Testis (tissue), 3 donors: Measurements from ENCODE around the gene VPS13C. TPM values are rescaled to one million over a fixed set of nuclear protein-coding genes. Genes with fewer than 3 reads are reported as not detected.

Experiments
- DNase-seq: peaks from one replicate; pipeline ENCODE4 v3.0.0-alpha.2; 2019
- H3K27ac ChIP-seq, 2 donors: fragments of 200-600 bp; sonication (generic); one replicate each; pipeline ENCODE4 v1.5.1; 2019
- H3K27me3 ChIP-seq: fragments of 200-600 bp; sonication (generic); one replicate; pipeline ENCODE4 v1.5.1; 2019
- H3K36me3 ChIP-seq: fragments of 200-600 bp; sonication (generic); one replicate; pipeline ENCODE4 v1.5.1; 2017; ENCODE audit warnings: low read depth; ENCODE audit errors: missing control alignments
- H3K4me1 ChIP-seq: fragments of 200-600 bp; sonication (generic); one replicate; pipeline ENCODE4 v1.5.1; 2019
- H3K4me3 ChIP-seq, 2 donors: fragments of 200-600 bp; sonication (generic); one replicate each; pipeline ENCODE4 v1.5.1; 2017 to 2019
- H3K9me3 ChIP-seq: fragments of 200-600 bp; sonication (generic); one replicate; pipeline ENCODE4 v1.5.1; 2017
- POLR2A ChIP-seq: fragments of 450-650 bp; IDR thresholded peaks from one replicate; pipeline ENCODE4 v1.6.1; 2017; ENCODE audit warnings: antibody characterized with exemption, mild to moderate bottlenecking, moderate library complexity
- WGBS, 2 donors: methylation state at CpG; one replicate each; pipeline ENCODE4 v1.1.5; 2018; 5-methylcytosine and 5-hydroxymethylcytosine counted together
- intact Hi-C: fragments of 100-400 bp; cut with DNase I; formaldehyde crosslinking; loops from one replicate; pipeline ENCODE4 v1.15.1; 2023; ENCODE audit warnings: low total_unique reads
- polyA plus RNA-seq: library from polyadenylated mRNA; stranded (reverse); fragments of 350-450 nt; fragmentation: Illumina TruSeq; extraction: RNeasy Lipid Tissue Mini Kit (QIAGEN cat#74804); gene quantifications from one replicate; pipeline ENCODE4 v1.2.3, GENCODE V29; 2014; ENCODE audit warnings: low read depth, low replicate concordance; ENCODE audit not compliant: insufficient read depth
- total RNA-seq, 2 donors: library from RNA; depleted of rRNA; stranded (reverse); fragments of >200 nt; gene quantifications; one replicate each; pipeline ENCODE4 v1.2.3, GENCODE V29; 2016
- TF ChIP-seq, protein P1 (sequence below), 3 experiments: fragments of 450-650 bp in 2 of 3; fragments of 200-600 bp in 1 of 3; sonication (generic) in 1 of 3; IDR thresholded peaks; one replicate each; pipeline ENCODE4 v1.5.1; 2016 to 2019; ENCODE audit warnings: antibody characterized with exemption in 3 of 3, mild to moderate bottlenecking in 2 of 3, moderate library complexity in 1 of 3

VPS13C gene
- total and polyA plus RNA-seq, 3 donors from 2014 or later = 21.3 to 89.1 (median 86.1) TPM

DNA sequence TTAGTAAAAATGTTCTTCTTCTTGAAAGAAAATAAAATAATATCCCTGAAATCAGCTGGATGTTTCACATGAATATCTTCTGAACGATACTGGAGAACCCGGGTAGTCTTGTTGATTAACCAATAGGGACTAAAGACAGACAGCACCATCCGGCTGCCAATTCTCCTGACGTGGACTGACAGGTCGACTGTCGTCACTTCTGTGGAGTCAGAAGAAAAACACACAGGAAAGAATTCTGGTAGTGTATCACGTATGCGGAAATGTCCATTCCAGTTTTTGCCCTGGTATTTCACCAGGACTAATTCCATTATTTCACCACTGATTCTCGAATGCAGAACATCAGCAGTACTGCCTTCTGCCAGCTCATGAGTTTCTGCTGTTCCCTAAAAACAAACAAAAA lies 144.6 kb downstream of the VPS13C start:
- 94 to 97% methylated on average over 9 of the region's 9 CpGs for WGBS, 2 donors
- intact Hi-C loops = no loop called here
- Histone ChIP-seq H3K4me1 (no peaks in the 10 kb centered on the region), H3K36me3 (no peaks in the 10 kb centered on the region), H3K27me3 (no peaks in the 10 kb centered on the region), H3K9me3 (no peaks in the 10 kb centered on the region), H3K27ac (no peak overlapping the region), H3K4me3 (no peak overlapping the region)
- DNase-seq = no peak
- TF ChIP-seq, protein P1, sequence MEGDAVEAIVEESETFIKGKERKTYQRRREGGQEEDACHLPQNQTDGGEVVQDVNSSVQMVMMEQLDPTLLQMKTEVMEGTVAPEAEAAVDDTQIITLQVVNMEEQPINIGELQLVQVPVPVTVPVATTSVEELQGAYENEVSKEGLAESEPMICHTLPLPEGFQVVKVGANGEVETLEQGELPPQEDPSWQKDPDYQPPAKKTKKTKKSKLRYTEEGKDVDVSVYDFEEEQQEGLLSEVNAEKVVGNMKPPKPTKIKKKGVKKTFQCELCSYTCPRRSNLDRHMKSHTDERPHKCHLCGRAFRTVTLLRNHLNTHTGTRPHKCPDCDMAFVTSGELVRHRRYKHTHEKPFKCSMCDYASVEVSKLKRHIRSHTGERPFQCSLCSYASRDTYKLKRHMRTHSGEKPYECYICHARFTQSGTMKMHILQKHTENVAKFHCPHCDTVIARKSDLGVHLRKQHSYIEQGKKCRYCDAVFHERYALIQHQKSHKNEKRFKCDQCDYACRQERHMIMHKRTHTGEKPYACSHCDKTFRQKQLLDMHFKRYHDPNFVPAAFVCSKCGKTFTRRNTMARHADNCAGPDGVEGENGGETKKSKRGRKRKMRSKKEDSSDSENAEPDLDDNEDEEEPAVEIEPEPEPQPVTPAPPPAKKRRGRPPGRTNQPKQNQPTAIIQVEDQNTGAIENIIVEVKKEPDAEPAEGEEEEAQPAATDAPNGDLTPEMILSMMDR (IDR thresholded peaks at IDR 0.05) = no peak
- TF ChIP-seq POLR2A = no peak

GRCh38 chr15:61910839-61911369 lies 149.3 kb downstream of the VPS13C start:
- no peaks in the 10 kb centered on the region for H3K36me3 ChIP-seq
- H3K4me1 ChIP-seq = no peaks in the 10 kb centered on the region
- H3K4me3 ChIP-seq = no peak overlapping the region
- no peak overlapping the region for H3K27ac ChIP-seq
- no peak for DNase-seq
- H3K9me3 ChIP-seq = no peaks in the 10 kb centered on the region
- no peaks in the 10 kb centered on the region for H3K27me3 ChIP-seq
- intact Hi-C loops = no loop called here
- TF ChIP-seq, protein P1 (IDR thresholded peaks at IDR 0.05) = no peak
- no peak for TF ChIP-seq POLR2A

DNA sequence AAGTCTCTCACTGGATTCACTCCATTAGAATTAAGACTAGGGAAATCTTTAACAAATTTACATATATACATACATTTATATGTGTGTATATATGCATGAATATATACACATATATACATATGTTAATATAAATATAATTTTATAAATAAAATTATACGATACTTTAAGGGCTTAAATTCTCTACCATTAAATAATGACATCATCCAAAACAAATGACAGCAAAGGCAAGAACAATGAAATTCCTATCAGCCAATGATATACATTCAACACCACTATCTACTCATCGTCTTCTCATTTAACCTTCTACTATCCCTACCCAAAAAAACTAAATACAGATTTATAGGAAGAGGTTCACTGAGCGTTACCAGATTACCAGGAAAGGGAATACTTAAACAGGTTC lies 152.0 kb downstream of the VPS13C start:
- no peak overlapping the region for H3K27ac ChIP-seq
- TF ChIP-seq POLR2A = no peak
- TF ChIP-seq, protein P1 (IDR thresholded peaks at IDR 0.05) = no peak
- intact Hi-C loops = no loop called here
- H3K36me3 ChIP-seq = no peaks in the 10 kb centered on the region
- H3K27me3 ChIP-seq = no peaks in the 10 kb centered on the region
- 92 to 94% methylated on average over 3 of the region's 3 CpGs for WGBS, 2 donors
- DNase-seq = no peak
- H3K4me3 ChIP-seq = no peak overlapping the region
- no peaks in the 10 kb centered on the region for H3K9me3 ChIP-seq
- H3K4me1 ChIP-seq = no peaks in the 10 kb centered on the region

DNA sequence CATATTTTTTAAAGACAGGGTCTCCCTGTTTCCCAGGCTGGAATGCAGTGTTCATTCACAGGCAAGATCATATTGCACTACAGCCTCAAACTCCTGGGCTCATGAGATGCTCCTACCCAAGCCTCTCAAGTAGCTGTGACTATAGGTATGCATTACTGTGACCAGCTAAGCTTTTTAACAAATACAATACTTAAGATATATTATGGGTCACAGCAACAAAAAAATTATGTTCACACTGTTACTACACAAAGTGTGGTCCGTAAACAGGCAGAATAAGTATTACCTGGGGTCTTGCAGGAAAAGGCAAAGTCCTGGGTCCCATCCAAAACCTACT lies 152.5 kb downstream of the VPS13C start:
- 94 to 98% methylated on average over 1 of the region's 1 CpG for WGBS, 2 donors
- Histone ChIP-seq H3K4me1 (no peaks in the 10 kb centered on the region), H3K9me3 (no peaks in the 10 kb centered on the region), H3K27me3 (no peaks in the 10 kb centered on the region), H3K4me3 (no peak overlapping the region), H3K36me3 (no peaks in the 10 kb centered on the region), H3K27ac (no peak overlapping the region)
- TF ChIP-seq, protein P1 (IDR thresholded peaks at IDR 0.05) = no peak
- TF ChIP-seq POLR2A = no peak
- intact Hi-C loops = no loop called here
- no peak for DNase-seq

GRCh38 chr15:61906961-61907752 lies 153.1 kb downstream of the VPS13C start:
- Histone ChIP-seq H3K36me3 (no peaks in the 10 kb centered on the region), H3K4me3 (no peak overlapping the region), H3K4me1 (no peaks in the 10 kb centered on the region), H3K27ac (no peak overlapping the region), H3K27me3 (no peaks in the 10 kb centered on the region), H3K9me3 (no peaks in the 10 kb centered on the region)
- TF ChIP-seq, protein P1 (IDR thresholded peaks at IDR 0.05) = no peak
- no peak for TF ChIP-seq POLR2A
- intact Hi-C loops = no loop called here
- DNase-seq = no peak
- 92% methylated on average over 4 of the region's 4 CpGs for WGBS, 2 donors
